Heart left ventricle (tissue), 16 donors: ENCODE measurements around the gene ZNF260. TPM values are rescaled to one million over a fixed set of nuclear protein-coding genes. Genes with fewer than 3 reads are reported as not detected.
"Not testable (repeated sequence)": the region's sequence is repeated elsewhere in the genome, so short reads cannot be mapped to it uniquely, and the experiment has no call there.

Source experiments
- ATAC-seq, 4 donors: fragments of 200-7000 bp; cut with Tn5 transposase; one replicate each; pipeline ENCODE4 v1.9.1; 2020 to 2022; ENCODE audit warnings: moderate library complexity in 4 of 4, mild to moderate bottlenecking in 3 of 4, moderate number of reproducible peaks in 1 of 4
- DNase-seq, 5 donors: peaks; one replicate each; pipeline ENCODE4 v3.0.0-alpha.2; 2020
- H3K27ac ChIP-seq, 12 donors: fragments of 200-600 bp; sonication (generic) in 4 of 12; one replicate each; pipeline versions ENCODE4 v1.5.0 to v1.8.0; 2016 to 2022; ENCODE audit warnings: mild to moderate bottlenecking in 2 of 12
- H3K27me3 ChIP-seq, 9 donors: fragments of 200-600 bp; sonication (generic) in 2 of 9; one replicate each; pipeline versions ENCODE4 v1.5.1 to v1.8.0; 2016 to 2022; ENCODE audit warnings: mild to moderate bottlenecking in 3 of 9
- H3K36me3 ChIP-seq, 9 donors: fragments of 200-600 bp; sonication (generic) in 2 of 9; one replicate each; pipeline versions ENCODE4 v1.5.0 to v1.8.0; 2018 to 2022; ENCODE audit warnings: mild to moderate bottlenecking in 2 of 9
- H3K4me1 ChIP-seq, 12 donors: fragments of 200-600 bp; sonication (generic) in 4 of 12; one replicate each; pipeline versions ENCODE4 v1.5.0 to v1.8.0; 2016 to 2022; ENCODE audit warnings: mild to moderate bottlenecking in 3 of 12
- H3K4me3 ChIP-seq, 12 donors: fragments of 200-600 bp; sonication (generic) in 4 of 12; one replicate each; pipeline versions ENCODE4 v1.5.0 to v1.8.0; 2017 to 2022; ENCODE audit warnings: mild to moderate bottlenecking in 9 of 12, moderate library complexity in 4 of 12
- H3K9me3 ChIP-seq, 12 donors: fragments of 200-600 bp; sonication (generic) in 4 of 12; one replicate each; pipeline versions ENCODE4 v1.5.0 to v1.8.0; 2016 to 2022; ENCODE audit warnings: mild to moderate bottlenecking in 1 of 12
- POLR2A ChIP-seq, 2 donors: fragments of 450-650 bp; IDR thresholded peaks; one replicate each; pipeline ENCODE4 v1.6.1; 2017; ENCODE audit warnings: antibody characterized with exemption in 2 of 2, mild to moderate bottlenecking in 2 of 2, moderate library complexity in 2 of 2
- WGBS, 4 donors: extraction: QIAGEN DNeasy Blood & Tissue Kit in 2 of 4; methylation state at CpG; one replicate each; pipeline versions ENCODE4 v1.1.5 to v1.1.7; 2013 to 2018; 5-methylcytosine and 5-hydroxymethylcytosine counted together
- intact Hi-C, 10 donors: fragments of 100-400 bp; cut with DNase I; formaldehyde crosslinking; loops; one replicate each; pipeline versions ENCODE4 v1.11.1 to v1.14.2; 2022
- polyA plus RNA-seq, 2 donors: library from polyadenylated mRNA; stranded (reverse); fragments of 200-250 nt; gene quantifications; one replicate each; pipeline ENCODE4 v1.2.3, GENCODE V29; 2013
- total RNA-seq, 9 donors: library from RNA; depleted of rRNA in 2 of 9; stranded (reverse); fragments of >200 nt in 2 of 9; fragmentation: NEBNext Ultra II Directional in 3 of 9; extraction: Animal tissue kit (Norgen Biotek cat#: 25700) in 3 of 9; gene quantifications; one replicate each; pipeline versions ENCODE4 v1.1.0 to v1.2.4, GENCODE V29; 2016 to 2023
- TF ChIP-seq, protein P1 (sequence below), 12 donors: fragments of 200-600 bp; sonication (generic) in 4 of 12; IDR thresholded peaks; one replicate each; pipeline versions ENCODE4 v1.5.0 to v1.8.0; 2018 to 2022; ENCODE audit warnings: antibody characterized with exemption in 12 of 12, mild to moderate bottlenecking in 5 of 12
- donor health status: ischemic (EF 13 %, LVEDD 7.1; RV severe dilation, severe dysfunction).
- donor health status: healthy with polysubstance abuse.
- donor health status: DM: no; HTN: yes; CAD: no.
- donor health status: DM: no; HTN: no; CAD: no.
- donor health status: ischemic (EF 25% LVEDD 6.9; RV normal size, moderate dysfunction).
- donor health status: ischemic (EF 25% LVEDD 5.7; RV mildly dilated, moderate dysfunction).
- donor health status: healthy.
- donor health status: DM: yes; HTN: yes; CAD: no.
- donor health status: ischemic (EF 35%, LVEDD 5.7; RV mildly dilated, moderate dysfunction).
- donor health status: nonischemic (EF 11% LVEDD 7.7; RV severe dilation, severe dysfunction).
- donor health status: DM: yes; HTN: yes; CAD: no.
- donor health status: PGD.
- donor health status: ischemic (EF 29% LVEDD 5.4; RV normal size, mild dysfunction).
- donor health status: nonischemic (EF 23%, LVEDD 6.1; RV moderate dilation, normal function).

Gene ZNF260
- total and polyA plus RNA-seq, 11 donors = 3.4 to 13.7 (median 7.4) TPM

DNA sequence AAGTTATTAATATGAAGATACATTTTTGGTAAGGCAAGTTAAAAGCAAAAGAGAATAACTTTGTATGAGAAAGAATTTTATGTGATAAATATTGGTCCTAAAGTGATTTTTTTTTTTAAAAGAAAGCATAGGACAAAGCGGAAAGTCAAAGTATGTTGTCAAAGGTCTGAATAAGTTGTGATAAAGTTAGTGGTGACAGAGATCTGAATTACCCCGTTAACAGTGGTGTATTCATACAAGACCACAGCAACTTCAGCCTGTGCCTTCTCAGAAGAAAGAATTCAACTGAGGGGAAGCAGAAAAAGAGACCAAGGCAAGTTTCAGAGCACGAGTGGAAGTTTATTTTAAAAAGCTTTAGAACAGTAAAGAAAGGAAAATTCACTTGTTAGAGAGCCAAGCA lies 19.7 kb downstream of the ZNF260 start:
- no peak for TF ChIP-seq POLR2A (IDR thresholded peaks at IDR 0.05)
- TF ChIP-seq, protein P1, sequence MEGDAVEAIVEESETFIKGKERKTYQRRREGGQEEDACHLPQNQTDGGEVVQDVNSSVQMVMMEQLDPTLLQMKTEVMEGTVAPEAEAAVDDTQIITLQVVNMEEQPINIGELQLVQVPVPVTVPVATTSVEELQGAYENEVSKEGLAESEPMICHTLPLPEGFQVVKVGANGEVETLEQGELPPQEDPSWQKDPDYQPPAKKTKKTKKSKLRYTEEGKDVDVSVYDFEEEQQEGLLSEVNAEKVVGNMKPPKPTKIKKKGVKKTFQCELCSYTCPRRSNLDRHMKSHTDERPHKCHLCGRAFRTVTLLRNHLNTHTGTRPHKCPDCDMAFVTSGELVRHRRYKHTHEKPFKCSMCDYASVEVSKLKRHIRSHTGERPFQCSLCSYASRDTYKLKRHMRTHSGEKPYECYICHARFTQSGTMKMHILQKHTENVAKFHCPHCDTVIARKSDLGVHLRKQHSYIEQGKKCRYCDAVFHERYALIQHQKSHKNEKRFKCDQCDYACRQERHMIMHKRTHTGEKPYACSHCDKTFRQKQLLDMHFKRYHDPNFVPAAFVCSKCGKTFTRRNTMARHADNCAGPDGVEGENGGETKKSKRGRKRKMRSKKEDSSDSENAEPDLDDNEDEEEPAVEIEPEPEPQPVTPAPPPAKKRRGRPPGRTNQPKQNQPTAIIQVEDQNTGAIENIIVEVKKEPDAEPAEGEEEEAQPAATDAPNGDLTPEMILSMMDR (IDR thresholded peaks at IDR 0.05) = no peak
- DNase-seq = no peak
- no peak for ATAC-seq
- Histone ChIP-seq H3K36me3 (peaks cover 0 to 32% (median 0%) of the 10 kb centered on the region in 9 donors), H3K4me1 (no peaks in the 10 kb centered on the region), H3K27ac (no peak overlapping the region), H3K27me3 (no peaks in the 10 kb centered on the region), H3K9me3 (peaks cover 0 to 97% (median 62%) of the 10 kb centered on the region in 12 donors), H3K4me3 (no peak overlapping the region)
- WGBS, 4 donors = 83 to 93% (median 90%) methylated on average over 3 of the region's 3 CpGs
- intact Hi-C loops = no loop called here

DNA sequence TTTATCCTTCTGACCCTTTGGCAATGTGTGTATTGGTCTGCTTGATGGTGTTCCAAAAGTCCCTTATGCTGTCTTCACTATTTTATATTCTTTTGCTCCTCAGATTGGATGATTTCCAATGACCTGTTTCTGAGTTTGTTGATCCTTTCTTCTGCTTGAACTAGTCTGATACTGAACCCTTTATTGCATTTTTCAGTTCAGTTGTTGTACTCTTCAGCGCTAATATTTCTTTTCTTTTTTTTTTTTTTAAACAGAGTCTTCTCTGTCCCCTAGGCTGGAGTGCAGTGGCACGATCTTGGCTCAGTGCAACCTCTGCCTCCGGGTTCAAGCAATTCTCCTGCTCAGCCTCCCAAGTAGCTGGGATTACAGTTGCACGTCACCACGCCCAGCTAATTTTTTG lies 26.1 kb downstream of the ZNF260 start:
- ATAC-seq (no peak), DNase-seq (no peak)
- WGBS, 4 donors = 86 to 94% (median 90%) methylated on average over 5 of the region's 5 CpGs
- no peaks in the 10 kb centered on the region for H3K36me3 ChIP-seq
- no peak overlapping the region for H3K4me3 ChIP-seq
- intact Hi-C loops = no loop called here
- H3K27ac ChIP-seq = no peak overlapping the region
- no peaks in the 10 kb centered on the region for H3K4me1 ChIP-seq
- peaks cover 0 to 82% (median 33%) of the 10 kb centered on the region in 12 donors for H3K9me3 ChIP-seq
- H3K27me3 ChIP-seq = no peaks in the 10 kb centered on the region
- TF ChIP-seq POLR2A (IDR thresholded peaks at IDR 0.05) = no peak
- TF ChIP-seq, protein P1 (IDR thresholded peaks at IDR 0.05) = no peak

DNA sequence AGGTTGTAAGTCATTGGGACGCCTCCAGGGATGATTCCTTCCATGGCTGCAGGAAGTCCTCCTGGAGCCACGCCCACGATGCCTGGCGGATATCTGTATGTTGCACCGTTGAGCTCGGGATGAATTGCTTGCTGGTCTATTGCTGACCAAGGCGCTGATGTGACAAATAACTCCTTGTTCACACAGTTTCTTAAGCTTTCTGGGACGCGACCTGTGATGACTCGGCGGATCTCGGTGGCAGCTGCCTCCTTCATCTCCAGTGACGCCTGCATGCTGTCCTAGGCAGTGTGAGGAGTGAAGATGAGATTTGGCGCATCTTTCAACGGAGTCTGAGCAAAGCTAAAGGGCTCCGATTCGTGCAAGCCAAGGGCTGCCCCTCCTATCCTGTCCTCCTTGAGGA lies 31.1 kb downstream of the ZNF260 start:
- TF ChIP-seq, protein P1 (IDR thresholded peaks at IDR 0.05) = no peak
- TF ChIP-seq POLR2A (IDR thresholded peaks at IDR 0.05) = no peak
- Histone ChIP-seq H3K4me3 (no peak overlapping the region), H3K9me3 (peaks cover 0 to 43% (median 14%) of the 10 kb centered on the region in 12 donors), H3K4me1 (no peaks in the 10 kb centered on the region), H3K27ac (no peak overlapping the region), H3K27me3 (no peaks in the 10 kb centered on the region), H3K36me3 (no peaks in the 10 kb centered on the region)
- WGBS, 4 donors = 87 to 93% (median 91%) methylated on average over 16 to 17 of the region's 17 CpGs
- DNase-seq = no peak
- intact Hi-C loops = loop anchor here in 2 of 10 donors (10.0 kb wide), 2 partner anchors 312 to 372 kb away; no protein-coding TSS in a partner anchor
- no peak for ATAC-seq

DNA sequence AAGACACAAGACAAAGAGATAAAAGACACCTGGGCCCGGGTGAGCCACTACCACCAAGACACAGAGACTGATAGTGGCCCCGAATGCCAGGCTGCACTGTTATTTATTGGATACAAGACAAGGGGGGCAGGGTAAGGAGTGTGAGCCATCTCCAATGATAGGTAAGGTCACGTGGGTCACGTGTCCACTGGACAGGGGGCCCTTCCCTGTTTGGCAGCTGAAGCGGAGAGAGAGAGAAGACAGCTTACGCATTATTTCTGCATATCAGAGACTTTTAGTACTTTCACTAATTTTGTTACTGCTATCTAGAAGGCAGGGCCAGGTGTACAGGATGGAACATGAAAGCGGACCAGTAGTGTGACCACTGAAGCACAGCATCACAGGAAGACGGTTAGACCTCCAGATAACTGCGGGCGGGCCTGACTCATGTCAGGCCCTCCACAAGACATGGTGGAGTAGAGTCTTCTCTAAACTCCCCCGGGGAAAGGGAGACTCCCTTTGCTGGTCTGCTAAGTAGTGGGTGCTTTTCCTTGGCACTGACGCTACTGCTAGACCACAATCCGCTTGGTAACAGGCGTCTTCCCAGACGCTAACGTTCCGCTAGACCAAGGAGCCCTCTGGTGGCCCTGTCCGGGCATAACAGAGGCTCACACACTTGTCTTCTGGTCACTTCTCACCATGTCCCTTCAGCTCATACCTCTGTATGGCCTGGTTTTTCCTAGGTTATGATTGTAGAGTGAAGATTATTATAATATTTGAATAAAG lies 35.2 kb downstream of the ZNF260 start:
- H3K4me3 ChIP-seq, H3K36me3 ChIP-seq, H3K27me3 ChIP-seq, H3K9me3 ChIP-seq, ATAC-seq, H3K27ac ChIP-seq: not testable (repeated sequence)
- peak; percentile 37 to 72 (median 58) for DNase-seq
- intact Hi-C loops = loop anchor here in 4 of 10 donors (2.0 to 10.0 kb wide), 4 partner anchors 301 to 368 kb away; no protein-coding TSS in a partner anchor
- H3K4me1 ChIP-seq = peaks cover 0 to 14% (median 7%) of the 10 kb centered on the region in 12 donors
- TF ChIP-seq, protein P1 (IDR thresholded peaks at IDR 0.05) = peak; percentile 42 to 74 (median 63)
- WGBS, 4 donors = 59 to 70% (median 63%) methylated on average over 14 to 18 of the region's 18 CpGs

DNA sequence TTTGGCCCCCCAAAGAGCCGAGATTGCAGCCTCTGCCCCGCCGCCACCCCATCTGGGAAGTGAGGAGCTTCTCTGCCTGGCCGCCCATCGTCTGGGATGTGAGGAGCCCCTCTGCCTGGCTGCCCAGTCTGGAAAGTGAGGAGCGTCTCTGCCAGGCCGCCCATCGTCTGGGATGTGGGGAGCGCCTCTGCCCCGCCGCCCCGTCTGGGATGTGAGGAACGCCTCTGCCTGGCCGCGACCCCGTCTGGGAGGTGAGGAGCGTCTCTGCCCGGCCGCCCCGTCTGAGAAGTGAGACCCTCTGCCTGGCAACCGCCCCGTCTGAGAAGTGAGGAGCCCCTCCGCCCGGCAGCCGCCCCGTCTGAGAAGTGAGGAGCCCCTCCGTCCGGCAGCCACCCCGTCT lies 37.2 kb downstream of the ZNF260 start:
- not testable (repeated sequence) for H3K9me3 ChIP-seq, H3K36me3 ChIP-seq, H3K27ac ChIP-seq, DNase-seq, H3K4me3 ChIP-seq, H3K27me3 ChIP-seq, ATAC-seq
- intact Hi-C loops = loop anchor here in 3 of 10 donors (5.0 to 10.0 kb wide), 3 partner anchors 299 to 366 kb away; no protein-coding TSS in a partner anchor
- 89 to 96% (median 90%) methylated on average over 2 to 27 of the region's 29 CpGs for WGBS, 4 donors
- peaks cover 0 to 21% (median 10%) of the 10 kb centered on the region in 12 donors for H3K4me1 ChIP-seq
